NOMO-1 treated with dmso at 0.1 percent for 144 hours (cell line): ENCODE results near the gene PPL.

Experiments used
- DNase-seq: peaks from one replicate; lab custom pipeline; 2025; ENCODE audit not compliant: unreplicated experiment; lab: John Stamatoyannopoulos, UW

The PPL gene

DNA sequence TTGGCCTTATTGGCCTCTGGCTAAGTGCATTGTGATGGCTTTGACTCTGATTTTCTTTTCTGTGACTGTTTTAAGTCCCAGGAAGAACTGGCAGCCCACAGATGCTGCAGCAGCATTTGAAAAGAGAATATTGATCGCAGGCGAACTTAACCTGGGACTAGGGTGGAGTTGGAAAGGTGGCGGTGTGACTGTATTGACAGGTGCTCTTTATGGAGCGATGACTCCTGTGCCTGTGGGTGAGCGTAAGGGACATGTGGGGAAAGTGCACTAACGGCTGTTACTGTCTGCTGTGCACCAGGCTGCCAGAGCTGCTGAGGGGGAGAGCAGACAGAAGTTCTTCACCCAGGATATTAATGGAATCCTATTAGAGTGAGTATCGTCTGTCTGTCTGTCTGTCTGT is 68.4 kb downstream of the PPL start:
- DNase-seq = no peak

DNA sequence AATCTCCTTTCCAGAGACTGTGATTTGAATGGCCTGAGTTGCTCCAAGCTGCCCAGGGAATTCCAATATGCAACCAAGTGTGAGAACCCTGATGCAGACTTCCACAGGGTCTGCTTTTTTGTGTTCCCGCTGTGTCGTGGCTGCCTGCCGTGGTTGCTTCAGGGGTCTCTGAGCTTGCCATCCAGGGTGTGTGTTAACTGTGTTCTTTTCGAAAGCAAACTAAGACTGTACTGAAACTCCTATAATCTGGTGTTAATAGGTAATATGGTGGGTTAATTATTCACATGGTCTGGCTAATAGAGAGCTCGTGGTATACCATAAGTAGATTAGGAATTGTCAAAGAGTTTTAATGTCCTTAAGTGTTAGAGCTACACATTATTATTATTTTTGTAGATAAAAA is 68.9 kb downstream of the PPL start:
- DNase-seq = no peak

DNA sequence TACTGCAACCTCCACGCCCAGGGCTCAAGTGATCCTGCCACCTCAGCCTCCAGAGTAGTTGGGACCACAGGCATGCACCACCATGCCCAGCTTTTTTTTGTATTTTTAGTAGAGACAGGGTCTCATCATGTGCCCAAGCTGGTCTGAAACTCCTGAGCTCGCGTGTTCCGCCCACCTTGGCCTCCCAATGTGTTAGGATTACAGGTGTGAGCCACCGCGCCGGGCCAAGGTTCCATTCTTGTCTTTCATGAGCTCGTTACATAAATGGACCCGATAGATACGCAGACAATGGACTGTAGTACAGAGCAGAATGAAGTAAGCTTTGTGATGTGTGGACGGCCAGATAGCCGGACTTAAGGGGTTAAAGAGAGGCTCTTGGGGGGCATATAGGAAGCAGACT is 70.4 kb downstream of the PPL start:
- no peak for DNase-seq

DNA sequence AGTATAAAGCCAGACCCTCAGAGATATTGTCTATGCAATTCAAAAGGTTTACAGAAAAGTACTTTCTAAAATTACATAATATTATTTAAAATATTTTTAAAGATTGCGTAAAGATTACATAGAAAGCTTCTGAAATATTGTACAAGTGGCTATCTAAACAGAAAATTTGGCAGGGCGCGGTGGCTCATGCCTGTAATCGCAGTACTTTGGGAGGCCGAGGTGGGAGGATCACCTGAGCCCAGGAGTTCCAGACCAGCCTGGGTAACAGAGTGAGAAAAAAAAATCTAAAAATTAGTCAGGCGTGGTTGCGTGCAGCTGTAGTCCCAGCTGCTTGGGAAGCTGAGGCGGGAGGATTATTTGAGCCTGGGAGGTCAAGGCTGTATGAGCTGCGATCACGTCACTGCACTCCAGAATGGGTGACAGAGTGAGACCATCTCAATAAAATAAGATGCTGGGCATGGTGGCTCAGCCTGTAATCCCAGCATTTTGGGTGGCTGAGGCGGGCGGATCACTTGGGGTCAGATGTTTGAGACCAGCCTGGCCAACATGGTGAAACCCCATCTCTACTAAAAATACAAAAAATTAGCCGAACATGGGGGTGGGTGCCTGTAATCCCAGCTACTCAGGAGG is 71.6 kb downstream of the PPL start:
- DNase-seq = no peak

DNA sequence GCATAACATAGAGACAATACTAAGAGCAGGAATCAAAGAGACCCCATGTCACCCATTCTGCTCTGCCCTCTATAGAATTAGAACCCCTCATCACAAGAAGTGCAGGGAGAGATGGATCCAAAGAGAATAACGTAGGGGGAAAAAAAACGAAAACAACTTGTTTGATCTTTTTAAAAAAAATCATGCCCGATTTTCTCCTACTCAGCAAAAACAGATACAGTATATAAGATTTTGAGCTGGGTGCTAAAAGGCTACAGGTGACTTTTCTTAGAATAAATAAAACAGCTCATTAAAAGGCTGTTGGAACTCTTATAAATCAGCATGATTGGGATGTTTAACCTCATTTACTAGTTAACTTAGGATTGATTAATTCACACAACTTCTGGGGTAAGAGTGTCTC is 72.2 kb downstream of the PPL start:
- DNase-seq = no peak

DNA sequence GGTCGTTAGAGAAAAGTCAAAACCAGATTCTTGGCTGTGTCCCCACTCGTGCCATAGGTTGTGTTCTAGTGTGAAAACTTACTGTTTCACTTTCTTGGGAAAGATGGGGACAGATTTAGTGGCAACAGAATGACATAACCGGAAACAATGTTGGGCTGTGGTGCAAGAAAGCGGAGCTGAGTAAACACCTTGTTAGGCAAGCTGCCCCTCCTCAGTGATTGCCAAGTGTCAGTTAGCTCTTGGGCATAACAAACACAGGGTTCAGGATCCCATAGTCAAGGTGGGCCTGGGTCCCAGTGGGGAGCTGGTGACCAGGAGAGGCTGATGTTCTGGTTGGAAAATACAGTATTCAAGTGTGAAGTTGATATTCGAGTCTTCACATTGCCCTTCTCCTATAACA is 74.3 kb downstream of the PPL start:
- no peak for DNase-seq

DNA sequence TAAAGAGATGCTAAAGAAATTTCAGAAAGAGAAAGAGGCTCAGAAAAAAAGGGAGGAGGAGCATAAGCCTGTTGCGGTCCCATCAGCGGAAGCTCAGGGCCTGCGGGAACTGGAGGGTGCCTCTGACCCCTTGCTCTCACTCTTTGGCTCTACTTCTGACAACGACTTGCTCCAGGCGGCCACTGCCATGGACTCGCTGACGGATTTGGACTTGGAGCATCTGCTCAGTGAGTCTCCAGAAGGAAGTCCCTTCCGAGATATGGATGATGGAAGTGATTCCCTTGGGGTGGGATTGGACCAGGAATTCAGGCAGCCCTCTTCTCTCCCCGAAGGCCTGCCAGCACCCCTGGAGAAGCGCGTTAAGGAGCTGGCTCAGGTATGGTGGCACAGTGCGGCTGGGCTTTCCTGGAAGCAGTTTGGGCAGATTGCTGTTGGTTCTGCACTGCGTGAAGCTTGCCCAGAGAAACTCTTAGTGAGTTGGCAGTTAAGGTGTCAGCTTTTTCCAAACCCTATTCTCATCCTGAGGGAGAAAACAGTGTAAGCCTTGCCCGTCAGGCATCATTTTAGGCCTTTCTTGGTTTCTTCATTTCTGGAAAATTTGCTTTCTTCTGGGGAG is 76.1 kb downstream of the PPL start:
- no peak for DNase-seq

DNA sequence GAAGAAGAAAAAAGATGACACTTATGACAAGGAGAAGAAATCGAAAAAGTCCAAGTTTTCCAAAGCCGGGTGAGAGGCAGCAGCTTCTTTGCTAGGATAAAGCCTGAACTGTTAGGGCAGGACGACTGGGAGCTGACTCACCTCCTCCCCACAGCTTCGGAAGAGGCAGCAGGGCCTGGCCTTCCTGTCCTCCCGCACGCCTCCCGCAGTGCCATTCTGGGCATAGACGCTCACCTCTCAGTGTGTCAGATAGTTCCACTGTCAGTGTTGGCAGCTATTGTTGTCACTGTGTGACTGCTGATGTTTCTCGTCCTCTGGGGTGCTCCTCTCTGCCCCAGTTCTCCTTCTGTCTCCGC is 77.1 kb downstream of the PPL start:
- DNase-seq = no peak

DNA sequence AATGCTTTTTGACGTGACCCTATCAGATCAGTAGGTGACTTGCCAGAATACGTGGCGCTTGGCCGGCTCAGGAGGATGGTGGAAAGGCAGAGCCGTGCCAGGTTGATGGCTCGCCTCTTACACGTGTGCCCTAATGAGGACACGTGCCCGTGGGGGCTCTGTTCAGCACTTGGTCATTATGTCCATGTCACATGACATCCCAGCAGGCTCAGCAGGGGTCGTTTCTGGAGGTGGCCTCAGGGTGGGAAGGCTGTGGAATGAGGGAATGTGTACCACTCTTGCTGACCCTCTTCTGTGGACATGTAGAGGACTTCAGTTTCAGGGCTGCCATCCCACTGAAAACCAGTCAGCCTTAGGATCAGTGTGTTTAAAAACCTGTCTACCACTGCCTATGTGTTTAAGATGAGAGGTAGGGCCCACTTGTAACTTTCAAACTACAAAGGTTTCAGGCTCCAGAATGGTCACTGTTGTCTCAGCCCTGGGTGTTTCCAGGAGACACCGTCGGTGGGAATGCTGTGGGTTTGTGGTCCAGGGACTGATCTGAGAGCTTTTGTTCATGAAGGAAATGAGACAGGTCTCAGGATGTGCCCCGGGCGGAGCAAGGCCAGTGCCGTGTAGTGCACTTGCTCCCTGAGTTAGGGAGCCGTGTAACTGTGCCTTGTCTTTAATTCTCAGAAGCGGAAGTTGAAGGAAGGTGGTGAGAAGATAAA is 77.6 kb downstream of the PPL start:
- no peak for DNase-seq

DNA sequence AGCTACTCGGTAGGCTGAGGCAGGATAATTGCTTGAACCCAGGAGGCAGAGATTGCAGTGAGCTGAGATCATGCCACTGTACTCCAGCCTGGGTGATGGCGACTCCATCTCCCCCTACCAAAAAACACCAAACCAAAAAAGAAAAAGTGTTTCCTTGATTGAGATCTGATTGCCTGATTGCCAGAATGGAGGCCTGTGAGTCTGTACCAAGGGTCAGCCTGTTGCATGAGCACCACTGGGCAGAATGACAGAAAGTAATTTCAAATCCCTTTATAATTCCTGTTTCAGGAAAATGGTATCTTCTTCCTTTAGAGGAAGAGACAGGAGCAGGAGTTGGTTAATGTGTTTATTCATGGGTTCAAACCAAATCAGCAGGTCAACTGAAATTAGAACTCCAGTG is 81.1 kb downstream of the PPL start:
- DNase-seq = no peak

DNA sequence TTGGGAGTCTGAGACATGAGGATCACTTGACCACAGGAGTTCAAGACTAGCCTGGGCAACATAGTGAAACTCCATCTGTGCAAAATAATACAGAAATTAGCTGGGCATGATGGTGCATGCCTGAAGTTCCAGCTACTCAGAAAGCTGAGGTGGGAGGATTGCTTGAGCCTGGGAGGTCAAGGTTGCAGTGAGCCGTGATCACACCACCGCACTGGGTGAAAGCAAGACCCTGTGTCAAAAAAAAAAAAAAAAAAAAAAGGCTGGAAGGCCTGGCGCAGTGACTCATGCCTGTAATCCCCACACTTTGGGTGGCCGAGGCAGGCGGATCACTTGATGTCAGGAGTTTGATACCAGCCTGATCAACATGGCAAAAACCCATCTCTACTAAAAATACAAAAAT is 81.6 kb downstream of the PPL start:
- DNase-seq = no peak

DNA sequence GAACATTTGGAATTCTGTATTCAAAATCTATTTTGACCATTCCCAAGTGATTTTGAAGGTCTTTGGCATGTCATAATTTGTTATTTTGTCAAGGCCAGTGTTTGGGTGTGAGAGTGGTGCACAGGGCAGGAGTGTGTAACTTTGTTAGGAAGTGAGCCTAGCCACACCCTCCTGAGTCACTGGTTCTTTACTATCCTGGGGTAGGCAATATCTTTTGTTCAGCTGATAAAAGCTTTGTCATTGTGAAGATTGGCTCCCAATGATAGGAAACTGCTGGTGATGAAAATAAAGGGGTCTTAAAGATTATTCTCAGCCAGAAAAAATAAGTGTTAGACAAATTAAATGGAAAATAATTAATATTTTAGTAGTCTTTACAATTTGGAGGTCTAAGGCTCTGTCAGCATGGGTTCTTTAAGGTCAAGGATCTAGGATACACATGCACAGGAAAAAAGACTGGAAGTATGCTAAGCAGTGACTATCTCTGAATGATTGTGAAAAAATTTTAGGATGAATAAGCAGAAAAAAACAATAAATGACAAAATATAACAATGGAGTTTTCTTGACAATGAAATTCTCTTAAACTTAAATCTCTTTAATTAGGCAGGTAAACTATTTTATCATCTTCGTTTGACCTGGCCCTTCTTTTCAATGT is 84.6 kb downstream of the PPL start:
- no peak for DNase-seq

DNA sequence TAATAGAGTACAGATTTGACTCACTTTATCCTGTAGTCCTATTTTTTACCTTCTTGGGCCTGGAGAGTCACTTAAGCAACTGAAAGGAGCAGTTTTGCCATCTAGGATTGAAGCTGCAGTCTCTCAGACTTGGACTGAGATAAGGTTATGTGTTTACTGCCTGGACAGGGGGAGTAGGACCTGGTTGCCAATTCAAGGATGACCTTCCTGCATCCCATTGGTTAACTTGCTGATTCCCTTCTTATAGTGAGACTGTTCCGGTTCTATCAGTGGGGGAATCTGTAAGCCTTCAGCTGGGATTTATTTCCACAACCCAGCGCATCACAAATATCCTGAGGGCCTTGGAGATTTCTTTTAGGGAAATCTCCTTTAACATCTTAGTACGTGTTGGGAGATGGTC is 86.7 kb downstream of the PPL start:
- DNase-seq = no peak

DNA sequence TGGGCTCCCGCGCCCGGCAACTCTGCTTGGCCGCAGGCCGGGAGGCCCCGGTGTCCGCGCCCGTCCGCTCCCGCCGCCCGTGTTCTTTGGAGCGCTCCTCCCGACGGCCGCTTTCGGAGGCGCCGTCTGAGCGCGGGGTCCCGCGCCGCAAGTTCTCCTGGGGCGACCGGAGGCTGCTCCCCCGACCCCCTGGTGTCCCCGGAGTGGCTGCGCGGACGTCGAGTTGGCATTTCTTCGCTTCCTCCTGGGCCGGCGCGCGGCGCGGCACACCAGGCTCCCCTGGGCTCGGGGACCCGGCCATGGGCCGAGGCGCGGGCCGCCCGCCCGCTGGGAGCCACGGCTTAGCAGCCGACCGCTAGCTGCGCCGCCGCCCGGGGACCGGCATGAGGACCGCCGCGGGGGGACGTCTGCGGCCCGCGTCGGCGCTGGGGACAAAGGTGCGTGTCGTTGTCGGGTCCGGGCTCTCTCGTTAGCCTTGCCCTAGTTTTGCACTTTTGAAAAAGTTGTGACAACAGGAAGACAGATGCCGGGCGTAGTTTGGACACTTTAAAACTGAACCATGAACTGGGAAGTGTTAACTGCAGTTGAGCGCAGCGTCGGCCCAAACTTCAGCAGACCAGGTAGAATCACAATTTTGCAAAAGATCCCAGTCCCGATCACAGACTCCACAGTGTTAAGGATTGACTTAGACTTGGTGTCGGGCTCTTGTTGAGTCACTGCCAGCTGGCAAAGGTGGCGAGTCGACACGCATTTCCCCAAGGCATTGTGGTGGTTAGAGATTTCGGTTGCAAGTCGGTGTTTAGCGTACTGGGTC is 89.0 kb downstream of the PPL start:
- DNase-seq = peak; percentile 10

DNA sequence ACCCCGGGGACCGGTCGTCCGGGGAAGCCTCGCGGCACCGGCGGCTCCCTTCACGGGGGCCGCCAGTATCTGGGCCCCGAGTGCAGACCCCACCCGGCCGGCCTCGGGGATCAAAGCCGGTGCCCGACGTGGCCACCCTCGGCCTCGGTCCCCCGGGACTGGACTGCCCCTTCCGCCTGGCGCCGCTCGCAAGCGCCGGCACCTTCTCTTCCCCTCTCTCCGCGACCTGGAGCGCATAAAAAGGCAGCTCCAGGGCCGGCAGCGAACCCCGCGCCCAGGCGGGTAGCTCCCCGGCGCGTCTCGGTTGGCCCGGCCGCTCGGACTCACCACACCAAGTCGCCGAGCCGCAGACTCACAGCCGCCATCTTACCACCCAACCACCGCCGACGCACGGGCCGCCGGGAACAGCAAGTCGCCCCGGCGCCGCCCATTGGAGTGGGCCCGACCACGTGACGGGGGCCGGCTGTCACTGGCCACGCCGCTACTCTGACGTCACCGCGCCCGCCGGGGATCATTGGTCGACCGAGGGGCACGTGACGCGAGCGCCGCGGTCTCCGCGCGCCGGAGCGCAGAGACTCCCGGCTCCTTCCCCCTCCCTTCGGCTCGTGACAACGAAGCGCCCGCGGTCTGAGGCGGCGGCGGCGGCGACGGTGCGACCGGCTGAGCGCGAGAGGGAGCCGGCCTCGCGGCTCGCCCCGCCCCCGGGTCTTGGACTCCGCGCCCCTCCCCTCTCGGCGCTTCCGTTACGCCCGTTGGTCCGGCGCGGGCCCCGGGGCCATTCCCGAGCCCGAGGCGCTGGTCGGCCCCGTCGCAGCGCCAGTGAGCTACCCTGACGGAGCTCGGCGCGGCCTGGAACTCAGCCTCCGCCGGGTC is 89.8 kb downstream of the PPL start, which contains the start of the genes GLYR1 and UBN1:
Gene GLYR1, minus strand, starts transcription at position 388 of the 873 bp plus-strand sequence. Its CDS starts 23 bp downstream, at position 365.
Gene UBN1, plus strand, starts transcription at position 581 of the 873 bp plus-strand sequence. CDS start 5,437 bp downstream, outside the sequence.
- DNase-seq = peak; percentile 95

DNA sequence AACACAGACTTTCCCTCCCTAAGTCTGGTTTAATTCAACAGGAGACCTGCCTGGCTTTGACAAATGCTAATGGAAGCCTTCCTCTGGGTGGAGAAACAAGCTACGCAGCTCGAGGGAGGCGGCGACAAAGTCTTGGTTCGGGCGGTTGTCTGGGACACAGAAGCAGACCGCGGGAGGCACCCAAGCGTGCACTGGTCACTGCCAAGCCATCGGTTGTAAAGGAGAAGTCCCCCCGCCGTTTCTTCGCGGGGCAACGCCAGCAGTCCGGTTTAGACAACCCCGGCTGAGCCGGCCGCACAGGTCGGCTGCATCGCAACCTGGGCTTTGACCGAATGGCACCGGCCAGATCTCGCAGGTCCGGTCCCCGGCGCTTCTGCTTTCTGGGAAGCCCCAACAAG is 90.4 kb downstream of the PPL start:
- DNase-seq = no peak

DNA sequence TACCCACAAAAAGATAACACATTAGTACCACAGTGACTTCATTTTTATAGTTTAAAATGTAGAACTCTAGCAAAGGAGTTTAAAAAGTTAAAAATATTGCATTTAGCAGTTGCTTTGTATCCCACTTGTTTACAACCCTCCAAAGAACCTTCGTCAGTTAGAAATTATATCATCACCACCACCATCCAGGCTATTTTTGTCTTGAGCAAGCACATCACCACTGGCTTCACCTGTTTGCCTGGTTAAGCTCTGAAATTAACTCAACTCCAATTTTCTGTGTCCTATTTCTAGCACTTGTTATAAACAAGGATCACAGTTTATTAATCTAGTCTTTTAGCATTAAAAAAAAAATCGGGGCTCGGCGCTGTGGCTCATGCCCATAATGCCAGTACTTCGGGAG is 96.0 kb downstream of the PPL start:
- DNase-seq = no peak

DNA sequence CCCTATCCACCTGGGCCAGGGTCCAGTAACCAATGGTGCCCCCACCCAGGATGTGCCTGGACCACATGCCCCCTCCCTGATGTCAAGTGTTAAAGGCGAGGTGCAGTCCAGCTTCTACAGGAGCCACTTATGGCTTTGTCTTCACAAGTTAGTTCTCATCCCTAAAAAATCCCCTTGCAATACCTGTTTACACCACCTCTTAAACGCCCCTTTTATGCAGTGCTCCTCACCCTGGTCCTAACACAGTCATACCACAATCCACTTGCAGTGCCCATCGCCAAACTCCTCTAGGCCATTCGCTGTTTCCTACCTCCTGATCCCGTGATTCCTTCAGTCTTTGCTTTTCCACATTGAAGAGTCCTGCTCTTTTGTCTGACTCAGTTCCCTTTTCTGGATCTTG is 97.0 kb downstream of the PPL start:
- DNase-seq = no peak

DNA sequence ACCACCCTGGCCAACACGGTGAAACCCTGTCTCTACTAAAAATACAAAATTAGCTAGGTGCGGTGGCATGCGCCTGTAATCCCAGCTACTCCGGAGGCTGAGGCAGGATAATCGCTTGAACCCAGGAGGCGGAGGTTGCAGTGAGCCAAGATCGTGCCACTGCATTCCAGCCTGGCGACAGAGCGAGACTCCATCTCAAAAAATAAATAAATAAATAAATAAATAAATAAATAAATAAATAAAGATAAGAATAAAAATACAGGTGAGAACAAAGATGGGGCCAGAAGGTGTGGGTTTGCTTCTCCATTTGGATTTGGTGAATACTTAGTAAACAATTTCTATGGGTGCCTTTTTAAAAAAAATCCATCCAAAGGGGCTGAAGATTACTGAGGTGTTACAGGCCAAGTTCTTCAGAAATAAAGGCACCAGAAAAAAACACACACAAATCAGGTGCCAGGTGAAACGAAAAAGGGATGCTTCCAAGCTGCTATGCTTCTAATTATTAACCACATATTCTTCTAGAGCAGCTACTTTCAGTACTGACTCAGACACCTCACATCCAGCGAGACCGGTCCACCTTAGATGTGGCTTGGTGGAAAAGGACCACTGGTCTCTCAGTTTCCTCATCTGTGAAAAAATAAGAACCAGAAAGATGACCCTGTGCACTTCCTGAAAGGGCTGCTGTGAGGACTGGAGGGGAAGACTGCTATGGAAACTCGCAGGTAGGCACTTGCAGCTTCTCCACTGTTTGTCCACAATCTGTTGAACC is 99.0 kb downstream of the PPL start:
- no peak for DNase-seq
